ENCODE results near the gene AGMAT. TPM values are rescaled to one million over a fixed set of nuclear protein-coding genes. Genes with fewer than 3 reads are reported as not detected.

The AGMAT gene
- total and polyA plus RNA-seq, 11 donors, result 0.08 to 0.53 (median 0.22) TPM; not detected in 6

DNA sequence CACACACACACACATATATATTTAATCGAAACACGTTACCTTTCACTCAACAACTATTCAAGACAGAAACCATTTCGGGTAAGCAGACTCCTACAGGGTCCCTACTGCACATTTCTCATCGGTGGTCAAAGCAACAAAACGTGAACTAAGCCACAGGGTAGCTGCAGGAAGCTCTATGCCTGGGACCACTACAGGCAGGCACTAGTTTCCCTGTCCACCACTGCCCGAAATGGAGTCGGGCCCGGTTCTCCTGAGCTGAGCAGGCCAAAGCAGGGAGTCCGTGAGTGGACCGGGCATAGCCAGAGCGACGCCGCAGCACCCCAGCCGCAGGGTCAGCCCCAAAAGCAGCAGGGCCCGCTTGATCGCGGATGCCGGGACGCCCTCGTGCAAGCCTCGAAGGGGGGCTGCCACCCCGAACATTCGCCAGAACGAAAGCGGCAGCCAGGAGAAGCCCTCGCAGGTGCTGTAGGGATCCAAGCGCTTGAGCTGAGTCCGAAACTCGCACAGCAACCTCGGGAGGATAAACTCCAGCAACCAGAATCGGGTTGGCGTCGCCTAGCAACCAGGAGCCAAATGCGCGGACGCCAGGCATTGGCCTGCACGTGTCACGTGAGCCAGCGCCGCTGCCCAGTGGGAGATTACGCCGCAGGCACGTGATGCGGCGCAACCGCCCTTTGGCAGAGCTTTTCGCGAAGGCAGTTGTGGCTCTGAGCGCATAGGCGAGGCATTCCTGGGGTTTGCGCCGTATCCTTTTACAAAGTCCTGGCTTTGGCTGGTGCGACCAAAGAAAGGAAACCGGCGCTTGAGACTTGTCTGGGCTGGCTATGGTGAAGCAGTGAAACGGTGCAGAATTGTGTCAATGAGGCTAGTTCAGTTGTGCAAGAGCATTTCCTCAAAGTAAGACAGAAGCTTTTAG is 18.5 kb upstream of the AGMAT start:
- Histone ChIP-seq H3K27ac (peak overlapping the region in 11 of 12 donors; percentile 49 to 91 (median 79)), H3K9me3 (no peaks in the 10 kb centered on the region), H3K36me3 (no peaks in the 10 kb centered on the region), H3K4me3 (peak overlapping the region; percentile 52 to 89 (median 72)), H3K4me1 (peaks cover 0 to 27% (median 14%) of the 10 kb centered on the region in 12 donors), H3K27me3 (no peaks in the 10 kb centered on the region)
- ATAC-seq, result peak; percentile 98 to 99 (median 99)
- intact Hi-C loops (cut with DNase I), result loop anchor here in 3 of 10 donors (1.0 to 10.0 kb wide), 4 partner anchors 13 to 131 kb away; partner anchors contain the start of genes DDI2 (in 2 of the 3), DNAJC16 (in 1 of the 3) and SLC25A34 (in 1 of the 3)
- peak in 1 of 2 donors; percentile 74 for TF ChIP-seq POLR2A (IDR thresholded peaks at IDR 0.05)
- TF ChIP-seq, protein P1, sequence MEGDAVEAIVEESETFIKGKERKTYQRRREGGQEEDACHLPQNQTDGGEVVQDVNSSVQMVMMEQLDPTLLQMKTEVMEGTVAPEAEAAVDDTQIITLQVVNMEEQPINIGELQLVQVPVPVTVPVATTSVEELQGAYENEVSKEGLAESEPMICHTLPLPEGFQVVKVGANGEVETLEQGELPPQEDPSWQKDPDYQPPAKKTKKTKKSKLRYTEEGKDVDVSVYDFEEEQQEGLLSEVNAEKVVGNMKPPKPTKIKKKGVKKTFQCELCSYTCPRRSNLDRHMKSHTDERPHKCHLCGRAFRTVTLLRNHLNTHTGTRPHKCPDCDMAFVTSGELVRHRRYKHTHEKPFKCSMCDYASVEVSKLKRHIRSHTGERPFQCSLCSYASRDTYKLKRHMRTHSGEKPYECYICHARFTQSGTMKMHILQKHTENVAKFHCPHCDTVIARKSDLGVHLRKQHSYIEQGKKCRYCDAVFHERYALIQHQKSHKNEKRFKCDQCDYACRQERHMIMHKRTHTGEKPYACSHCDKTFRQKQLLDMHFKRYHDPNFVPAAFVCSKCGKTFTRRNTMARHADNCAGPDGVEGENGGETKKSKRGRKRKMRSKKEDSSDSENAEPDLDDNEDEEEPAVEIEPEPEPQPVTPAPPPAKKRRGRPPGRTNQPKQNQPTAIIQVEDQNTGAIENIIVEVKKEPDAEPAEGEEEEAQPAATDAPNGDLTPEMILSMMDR (IDR thresholded peaks at IDR 0.05), result no peak
- whole genome bisulfite sequencing, 4 donors, result 1 to 7% (median 3%) methylated on average over 22 to 56 of the region's 56 CpGs
- DNase-seq, result peak; percentile 97 to 99 (median 98)

DNA sequence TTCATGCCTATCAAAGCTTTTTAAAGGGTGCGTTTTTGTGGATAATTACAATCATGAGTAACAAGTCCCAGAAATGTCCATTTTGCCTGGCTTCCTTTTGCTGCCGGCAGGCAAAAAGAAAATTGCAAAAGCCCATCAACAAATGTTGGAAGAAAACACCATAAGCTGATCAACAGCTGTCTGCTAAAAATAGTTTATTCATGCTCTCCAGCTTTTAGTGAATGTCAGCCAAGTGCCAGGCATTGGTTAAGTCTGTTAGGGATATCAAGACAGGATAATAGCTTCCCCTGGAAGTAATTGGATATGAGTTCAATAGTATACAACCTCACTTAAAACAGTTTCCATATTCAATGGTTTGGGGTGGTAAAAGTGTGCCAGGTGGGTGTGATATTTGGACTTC is 13.6 kb upstream of the AGMAT start:
- Histone ChIP-seq H3K4me3 (no peak overlapping the region), H3K27me3 (no peaks in the 10 kb centered on the region), H3K4me1 (peaks cover 0 to 38% (median 13%) of the 10 kb centered on the region in 12 donors), H3K27ac (peak overlapping the region in 1 of 12 donors; percentile 62), H3K9me3 (no peaks in the 10 kb centered on the region), H3K36me3 (no peaks in the 10 kb centered on the region)
- no peak for TF ChIP-seq POLR2A (IDR thresholded peaks at IDR 0.05)
- TF ChIP-seq, protein P1 (IDR thresholded peaks at IDR 0.05), result no peak
- intact Hi-C loops (cut with DNase I), result loop anchor here in 6 of 10 donors (5.0 to 10.0 kb wide), 5 partner anchors 136 to 156 kb away; partner anchors contain the start of genes TMEM82 (in 3 of the 6), SLC25A34 (in 2 of the 6) and FBLIM1 (in 1 of the 6)
- 26 to 36% (median 31%) methylated on average over 2 of the region's 2 CpGs for WGBS, 4 donors
- ATAC-seq (no peak), DNase-seq (peak in 1 of 5 donors; percentile 30)

DNA sequence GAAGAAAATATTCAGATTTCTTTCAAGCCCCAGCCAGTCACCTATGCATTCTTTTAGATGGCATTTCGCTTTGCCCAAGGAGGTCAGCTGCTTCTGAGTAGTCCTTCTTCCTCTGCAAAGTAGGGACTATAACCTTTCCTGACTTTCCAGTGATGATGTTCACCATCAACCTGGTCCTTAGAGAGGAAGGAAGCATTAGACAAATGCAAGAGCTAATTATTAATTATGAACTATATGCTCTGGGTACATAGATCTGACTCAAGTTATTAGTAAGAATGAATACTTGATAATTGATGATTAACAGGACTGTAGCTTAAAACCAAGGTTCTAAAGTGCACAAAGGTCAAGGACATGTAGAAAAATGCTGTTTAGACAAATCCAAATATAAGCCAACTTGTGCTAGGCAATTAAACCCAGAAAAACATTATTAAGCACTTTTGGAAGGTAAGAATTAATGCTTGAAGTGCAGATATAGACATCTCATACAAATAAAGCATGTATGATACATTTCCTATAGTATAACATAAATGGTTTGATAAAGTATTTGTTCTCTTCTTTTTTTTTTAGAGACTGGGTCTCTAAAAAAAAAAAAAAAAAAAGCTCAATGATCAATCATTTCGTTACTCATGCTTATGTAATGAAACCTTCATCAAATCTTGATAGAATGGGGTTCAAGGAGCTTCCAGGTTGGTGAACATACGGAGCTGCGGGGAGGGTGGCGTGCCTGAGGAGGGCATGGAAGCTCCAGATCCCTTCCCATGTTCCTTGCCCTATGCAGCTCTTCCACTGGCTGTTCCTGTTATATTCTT is 11.2 kb upstream of the AGMAT start:
- no peaks in the 10 kb centered on the region for H3K9me3 ChIP-seq
- ATAC-seq (no peak), DNase-seq (no peak)
- peak overlapping the region in 1 of 12 donors; percentile 34 for H3K27ac ChIP-seq
- 79 to 91% (median 87%) methylated on average over 5 of the region's 5 CpGs for WGBS, 4 donors
- no peak overlapping the region for H3K4me3 ChIP-seq
- H3K36me3 ChIP-seq, result no peaks in the 10 kb centered on the region
- intact Hi-C loops (cut with DNase I), result loop anchor here in 8 of 10 donors (1.0 to 10.0 kb wide), 7 partner anchors 139 to 159 kb away; partner anchors contain the start of genes TMEM82 (in 3 of the 8), SLC25A34 (in 2 of the 8) and FBLIM1 (in 1 of the 8)
- peaks cover 0 to 25% (median 5%) of the 10 kb centered on the region in 12 donors for H3K4me1 ChIP-seq
- no peak for TF ChIP-seq POLR2A (IDR thresholded peaks at IDR 0.05)
- TF ChIP-seq, protein P1 (IDR thresholded peaks at IDR 0.05), result no peak
- no peaks in the 10 kb centered on the region for H3K27me3 ChIP-seq
